K562 (cell line): ENCODE results near the gene LGSN. TPM values are rescaled to one million over a fixed set of nuclear protein-coding genes. Genes with fewer than 3 reads are reported as not detected.

Experiments
- ATAC-seq: fragments of 200-7000 bp; cut with Tn5 transposase; 3 replicates; pipeline ENCODE4 v1.9.1; 2020; ENCODE audit warnings: moderate library complexity
- BruUV-seq: library from RNA; stranded (reverse); fragments of 400-500 nt; replicated peaks from 2 replicates; lab custom pipeline; 2021; lab: Mats Ljungman, UMichigan
- CTCF ChIA-PET: fragments of 300-600 bp; formaldehyde crosslinking; extraction: SDS; loops from one replicate; lab custom pipeline; 2021; ENCODE audit warnings: low intra/inter-chr PET ratio; lab: Yijun Ruan, JAX
- POLR2A ChIA-PET: fragments of 300-600, 350-650 bp; sonication (Branson Sonifier 250); formaldehyde crosslinking; extraction: SDS; loops from one replicate; lab custom pipeline; 2021; ENCODE audit warnings: antibody characterized with exemption, inconsistent platforms; lab: Yijun Ruan, JAX
- DNase-seq, 4 experiments: peaks; one replicate each; pipeline versions ENCODE4 v3.0.0 to v3.0.0-alpha.2; 2011 to 2018; ENCODE audit warnings: low spot score in 3 of 4, mixed read lengths in 3 of 4; ENCODE audit errors: extremely low read depth in 1 of 4
- FAIRE-seq: peaks from 2 replicates; lab custom pipeline; 2011; peaks lifted over from hg19 to GRCh38; lab: Jason Lieb, UNC
- H2AFZ ChIP-seq: 2 replicates; pipeline ENCODE4 v1.6.0; 2011; ENCODE audit warnings: low read depth, low read length, control low read depth, inconsistent platforms
- H3K27ac ChIP-seq: fragments of 200-600 bp; 3 replicates; pipeline ENCODE4 v1.8.0; 2011; ENCODE audit warnings: low read depth, mild to moderate bottlenecking, control low read depth, inconsistent platforms, low read length, moderate library complexity, mixed read lengths; ENCODE audit errors: extremely low read depth
- H3K27me3 ChIP-seq, 2 experiments: fragments of 300-600 bp in 1 of 2; 2 replicates in 1 of 2; 3 replicates in 1 of 2; pipeline versions ENCODE4 v1.6.0 to v1.8.0; 2011; ENCODE audit warnings: inconsistent platforms in 2 of 2, low read length in 2 of 2, mild to moderate bottlenecking in 1 of 2, mixed read lengths in 1 of 2, moderate library complexity in 1 of 2; ENCODE audit not compliant: control insufficient read depth in 2 of 2, insufficient read depth in 2 of 2
- H3K36me3 ChIP-seq: fragments of 300-600 bp; 3 replicates; pipeline ENCODE4 v1.8.0; 2011; ENCODE audit warnings: mild to moderate bottlenecking, low read length, inconsistent platforms; ENCODE audit not compliant: control insufficient read depth, insufficient read depth
- H3K4me1 ChIP-seq, 2 experiments: fragments of 200-600 bp in 1 of 2; replicated peaks in 1 of 2; 2 replicates in 1 of 2; 3 replicates in 1 of 2; pipeline versions ENCODE4 v1.5.1 to v1.8.0; 2011; ENCODE audit warnings: inconsistent platforms in 2 of 2, low read length in 2 of 2, mild to moderate bottlenecking in 1 of 2, mixed read lengths in 1 of 2, moderate library complexity in 1 of 2; ENCODE audit not compliant: control insufficient read depth in 2 of 2, insufficient read depth in 2 of 2
- H3K4me2 ChIP-seq: 2 replicates; pipeline ENCODE4 v1.6.1; 2011; ENCODE audit warnings: low read length, control low read depth, inconsistent platforms, mixed read lengths; ENCODE audit not compliant: insufficient read depth
- H3K4me3 ChIP-seq: fragments of 200-600 bp; sonication (generic), shearing (Covaris generic); 2 replicates; pipeline ENCODE4 v1.5.1; 2016; ENCODE audit warnings: control low read depth, inconsistent platforms
- H3K79me2 ChIP-seq: fragments of 200-600 bp; 3 replicates; pipeline ENCODE4 v1.8.0; 2011; ENCODE audit warnings: low read length, inconsistent platforms; ENCODE audit not compliant: control insufficient read depth, insufficient read depth
- H3K9ac ChIP-seq, 2 experiments: 2 replicates each; pipeline versions ENCODE4 v1.6.0 to v1.6.1; 2011; ENCODE audit warnings: low read depth in 2 of 2, low read length in 2 of 2, control low read depth in 1 of 2, inconsistent platforms in 1 of 2, mild to moderate bottlenecking in 1 of 2, mixed read lengths in 1 of 2; ENCODE audit not compliant: insufficient read depth in 1 of 2
- H3K9me1 ChIP-seq: one replicate; pipeline ENCODE4 v1.6.0; 2011; ENCODE audit warnings: inconsistent platforms, mild to moderate bottlenecking, low read length, moderate library complexity; ENCODE audit not compliant: control insufficient read depth, insufficient read depth
- H3K9me3 ChIP-seq: replicated peaks from 2 replicates; pipeline ENCODE4 v1.5.1; 2011; ENCODE audit warnings: low read depth, low read length, inconsistent platforms; ENCODE audit not compliant: control insufficient read depth, insufficient read depth
- H4K20me1 ChIP-seq: replicated peaks from 2 replicates; pipeline ENCODE4 v1.6.1; 2011; ENCODE audit warnings: low read length, inconsistent platforms, mixed read lengths; ENCODE audit not compliant: control insufficient read depth, insufficient read depth
- HMG20B ChIP-seq: fragments of 250-450 bp; sonication (Bioruptor Pico); IDR thresholded peaks from 2 replicates; pipeline ENCODE4 v1.5.0; 2021; ENCODE audit warnings: mild to moderate bottlenecking
- NCOR1 ChIP-seq: fragments of 450-650 bp; IDR thresholded peaks from 2 replicates; pipeline ENCODE4 v1.6.1; 2016; ENCODE audit warnings: mild to moderate bottlenecking, moderate library complexity
- NR4A1 ChIP-seq, 2 experiments: fragments of 250-450 bp in 1 of 2; fragments of 450-650 bp in 1 of 2; sonication (Bioruptor Pico) in 1 of 2; IDR thresholded peaks; 2 replicates each; pipeline versions ENCODE4 v1.4.0 to v1.6.1; 2016 to 2020; ENCODE audit warnings: mild to moderate bottlenecking in 2 of 2, missing compliant biosample characterization in 1 of 2, missing genetic modification characterization in 1 of 2, moderate library complexity in 1 of 2
- ZBTB8A ChIP-seq: fragments of 450-650 bp; IDR thresholded peaks from 2 replicates; pipeline ENCODE4 v1.6.1; 2018; ENCODE audit warnings: mild to moderate bottlenecking, moderate library complexity; ENCODE audit not compliant: partially characterized antibody
- WGBS: fragments of 100-300 bp; shearing (Covaris generic); methylation state at CpG from one replicate; pipeline ENCODE4 v1.1.6; 2016; ENCODE audit warnings: low coverage, mixed read lengths; ENCODE audit not compliant: insufficient coverage; ENCODE audit errors: missing lambda C conversion rate; 5-methylcytosine and 5-hydroxymethylcytosine counted together
- in situ Hi-C: fragments of 300-500 bp; cut with MboI; formaldehyde crosslinking; loops from 4 replicates; pipeline ENCODE4 v1.15.0; 2018; ENCODE audit warnings: inconsistent platforms, mixed read lengths
- intact Hi-C: fragments of 100-400 bp; cut with micrococcal nuclease; formaldehyde crosslinking; loops from 2 replicates; pipeline ENCODE4 v1.14.2; 2022
- polyA plus RNA-seq, 8 experiments: library from polyadenylated mRNA; depleted of rRNA in 4 of 8; stranded (reverse) in 5 of 8; unstranded in 3 of 8; fragments of >200 nt; fragmentation: Nextera tagmentation in 2 of 8; fragmentation: Illumina TruSeq in 1 of 8; extraction: Ambion mirVana in 2 of 8; extraction: Trizol in 1 of 8; gene quantifications; 2 replicates each; pipeline versions ENCODE4 v1.2.1 to v1.2.3, GENCODE V29; 2011 to 2014; ENCODE audit warnings: inconsistent platforms in 1 of 8, missing spikeins in 1 of 8
- total RNA-seq, 7 experiments: library from RNA; depleted of rRNA in 6 of 7; stranded (reverse); fragments of >200 nt in 6 of 7; fragmentation: Illumina TruSeq in 2 of 7; extraction: Trizol in 2 of 7; gene quantifications; 2 replicates each; pipeline versions ENCODE4 v1.2.1 to v1.2.3, GENCODE V29; 2011 to 2021; ENCODE audit warnings: low replicate concordance in 1 of 7
- TF ChIP-seq, protein P1 (sequence below): sonication (generic); formaldehyde crosslinking; IDR thresholded peaks from 2 replicates; pipeline ENCODE4 v1.8.1; 2023; ENCODE audit warnings: mild to moderate bottlenecking, missing genetic modification reagents

LGSN gene
- total and polyA plus RNA-seq, 9 of the 15 experiments (the other 6 are each of a cell fraction or from before 2014, with no cell fraction given): 0.01 TPM; not detected in 8

DNA sequence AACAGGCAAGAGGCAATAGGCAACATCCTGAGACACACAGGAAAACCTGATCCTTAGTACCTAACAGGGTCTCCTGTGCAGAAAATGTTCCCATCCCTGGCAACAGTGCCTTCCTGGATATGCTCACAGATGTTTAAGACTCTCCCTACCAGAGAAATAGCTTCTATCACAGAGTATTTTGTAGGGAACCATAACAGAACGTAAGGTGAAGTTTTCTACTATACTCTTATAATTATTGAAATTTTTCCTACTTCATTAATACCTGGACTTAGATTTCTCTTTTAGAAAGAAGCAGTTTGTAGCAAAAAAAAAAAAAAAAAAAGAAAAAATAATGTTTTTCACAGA lies 33.5 kb upstream of the LGSN start:
- Histone ChIP-seq H3K9me1 (no peaks in the 10 kb centered on the region), H3K27me3 (no peaks in the 10 kb centered on the region), H3K27ac (no peak overlapping the region), H4K20me1 (no peaks in the 10 kb centered on the region), H3K79me2 (no peaks in the 10 kb centered on the region), H3K4me3 (no peak overlapping the region), H3K36me3 (no peaks in the 10 kb centered on the region), H3K4me1 (no peaks in the 10 kb centered on the region)
- DNase-seq (no peak), FAIRE-seq (no peak)
- POLR2A ChIA-PET: interaction anchor here (1.2 kb wide), 1 partner anchor 32 kb away, joined by 3 read pairs; no protein-coding TSS in a partner anchor
- 0% methylated on average over 1 of the region's 1 CpG for WGBS
- CTCF ChIA-PET: no interaction called here
- no TSS peak for BruUV-seq
- no peak for TF ChIP-seq HMG20B (CRISPR knock-in tag)
- TF ChIP-seq NR4A1 (CRISPR knock-in tag; IDR thresholded peaks at IDR 0.05): no peak
- TF ChIP-seq NR4A1 (tag; IDR thresholded peaks at IDR 0.05): no peak
- TF ChIP-seq, protein P1, sequence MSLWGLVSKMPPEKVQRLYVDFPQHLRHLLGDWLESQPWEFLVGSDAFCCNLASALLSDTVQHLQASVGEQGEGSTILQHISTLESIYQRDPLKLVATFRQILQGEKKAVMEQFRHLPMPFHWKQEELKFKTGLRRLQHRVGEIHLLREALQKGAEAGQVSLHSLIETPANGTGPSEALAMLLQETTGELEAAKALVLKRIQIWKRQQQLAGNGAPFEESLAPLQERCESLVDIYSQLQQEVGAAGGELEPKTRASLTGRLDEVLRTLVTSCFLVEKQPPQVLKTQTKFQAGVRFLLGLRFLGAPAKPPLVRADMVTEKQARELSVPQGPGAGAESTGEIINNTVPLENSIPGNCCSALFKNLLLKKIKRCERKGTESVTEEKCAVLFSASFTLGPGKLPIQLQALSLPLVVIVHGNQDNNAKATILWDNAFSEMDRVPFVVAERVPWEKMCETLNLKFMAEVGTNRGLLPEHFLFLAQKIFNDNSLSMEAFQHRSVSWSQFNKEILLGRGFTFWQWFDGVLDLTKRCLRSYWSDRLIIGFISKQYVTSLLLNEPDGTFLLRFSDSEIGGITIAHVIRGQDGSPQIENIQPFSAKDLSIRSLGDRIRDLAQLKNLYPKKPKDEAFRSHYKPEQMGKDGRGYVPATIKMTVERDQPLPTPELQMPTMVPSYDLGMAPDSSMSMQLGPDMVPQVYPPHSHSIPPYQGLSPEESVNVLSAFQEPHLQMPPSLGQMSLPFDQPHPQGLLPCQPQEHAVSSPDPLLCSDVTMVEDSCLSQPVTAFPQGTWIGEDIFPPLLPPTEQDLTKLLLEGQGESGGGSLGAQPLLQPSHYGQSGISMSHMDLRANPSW: no peak
- TF ChIP-seq ZBTB8A: no peak
- no peak for TF ChIP-seq NCOR1
- TF ChIP-seq, all 486 proteins: peak for 0
- no peak for ATAC-seq
- in situ Hi-C loops (no loop called here), intact Hi-C loops (loop anchor here (2.0 to 10.0 kb wide), 2 partner anchors 412 to 452 kb away; no protein-coding TSS in a partner anchor)
- Histone ChIP-seq H3K9ac (no peak overlapping the region), H2AFZ (no peak overlapping the region), H3K4me2 (no peak overlapping the region), H3K9me3 (no peaks in the 10 kb centered on the region)
